ENCODE data around the gene FAM131A. TPM values are rescaled to one million over a fixed set of nuclear protein-coding genes. Genes with fewer than 3 reads are reported as not detected.

FAM131A gene
- total RNA-seq, 4 donors from 2014 or later, result 19.2 to 35.1 (median 22.5) TPM

DNA sequence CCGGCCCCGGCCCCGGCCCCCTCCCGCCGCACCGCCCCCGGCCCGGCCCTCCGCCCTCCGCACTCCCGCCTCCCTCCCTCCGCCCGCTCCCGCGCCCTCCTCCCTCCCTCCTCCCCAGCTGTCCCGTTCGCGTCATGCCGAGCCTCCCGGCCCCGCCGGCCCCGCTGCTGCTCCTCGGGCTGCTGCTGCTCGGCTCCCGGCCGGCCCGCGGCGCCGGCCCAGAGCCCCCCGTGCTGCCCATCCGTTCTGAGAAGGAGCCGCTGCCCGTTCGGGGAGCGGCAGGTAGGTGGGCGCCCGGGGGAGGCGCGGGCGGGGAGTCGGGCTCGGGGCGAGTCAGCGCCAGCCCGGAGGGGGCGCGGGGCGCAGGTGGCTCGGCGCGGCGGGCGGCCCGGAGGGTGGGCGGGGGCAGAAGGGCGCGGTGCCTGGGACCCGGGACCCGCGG is 42.8 kb downstream of the FAM131A start:
- DNase-seq, result peak; percentile 41 to 43
- peaks cover 7 to 25% of the 10 kb centered on the region in 2 donors for H3K4me1 ChIP-seq
- TF ChIP-seq CTCF (IDR thresholded peaks at IDR 0.05), result no peak
- no peak for TF ChIP-seq POLR2A (IDR thresholded peaks at IDR 0.05)
- WGBS, 2 donors, result 6% methylated on average over 7 of the region's 62 CpGs; no CpG with 5 or more reads in 1 of the 2 donors
- no peaks in the 10 kb centered on the region for H3K9me3 ChIP-seq
- H3K27me3 ChIP-seq, result peaks cover 6% of the 10 kb centered on the region
- intact Hi-C loops (cut with DNase I), result no loop called here
- no peak overlapping the region for H3K27ac ChIP-seq
- peak overlapping the region in 2 of 3 donors; percentile 25 to 43 for H3K4me3 ChIP-seq (replicated peaks in 1 of 3)
- no peaks in the 10 kb centered on the region for H3K36me3 ChIP-seq

GRCh38 chr3:184380627-184381260 is 43.3 kb downstream of the FAM131A start:
- Histone ChIP-seq H3K27ac (peak overlapping the region in 1 of 3 donors; percentile 36), H3K27me3 (peaks cover 6% of the 10 kb centered on the region), H3K4me1 (peaks cover 7 to 25% of the 10 kb centered on the region in 2 donors), H3K9me3 (no peaks in the 10 kb centered on the region), H3K4me3 (replicated peaks in 1 of 3) (peak overlapping the region in 1 of 3 donors; percentile 43), H3K36me3 (no peaks in the 10 kb centered on the region)
- TF ChIP-seq POLR2A (IDR thresholded peaks at IDR 0.05) (no peak), CTCF (IDR thresholded peaks at IDR 0.05) (no peak)
- intact Hi-C loops (cut with DNase I), result no loop called here
- 2 to 4% methylated on average over 11 to 33 of the region's 42 CpGs for WGBS, 2 donors
- no peak for DNase-seq

GRCh38 chr3:184381261-184382224 is 44.1 kb downstream of the FAM131A start:
- no peak for DNase-seq
- Histone ChIP-seq H3K36me3 (no peaks in the 10 kb centered on the region), H3K9me3 (no peaks in the 10 kb centered on the region), H3K4me3 (replicated peaks in 1 of 3) (peak overlapping the region in 1 of 3 donors; percentile 43), H3K4me1 (peaks cover 7 to 25% of the 10 kb centered on the region in 2 donors), H3K27ac (peak overlapping the region in 1 of 3 donors; percentile 36), H3K27me3 (peaks cover 6% of the 10 kb centered on the region)
- intact Hi-C loops (cut with DNase I), result no loop called here
- 14 to 18% methylated on average over 17 to 20 of the region's 55 CpGs for WGBS, 2 donors
- TF ChIP-seq CTCF (IDR thresholded peaks at IDR 0.05) (no peak), POLR2A (IDR thresholded peaks at IDR 0.05) (no peak)

DNA sequence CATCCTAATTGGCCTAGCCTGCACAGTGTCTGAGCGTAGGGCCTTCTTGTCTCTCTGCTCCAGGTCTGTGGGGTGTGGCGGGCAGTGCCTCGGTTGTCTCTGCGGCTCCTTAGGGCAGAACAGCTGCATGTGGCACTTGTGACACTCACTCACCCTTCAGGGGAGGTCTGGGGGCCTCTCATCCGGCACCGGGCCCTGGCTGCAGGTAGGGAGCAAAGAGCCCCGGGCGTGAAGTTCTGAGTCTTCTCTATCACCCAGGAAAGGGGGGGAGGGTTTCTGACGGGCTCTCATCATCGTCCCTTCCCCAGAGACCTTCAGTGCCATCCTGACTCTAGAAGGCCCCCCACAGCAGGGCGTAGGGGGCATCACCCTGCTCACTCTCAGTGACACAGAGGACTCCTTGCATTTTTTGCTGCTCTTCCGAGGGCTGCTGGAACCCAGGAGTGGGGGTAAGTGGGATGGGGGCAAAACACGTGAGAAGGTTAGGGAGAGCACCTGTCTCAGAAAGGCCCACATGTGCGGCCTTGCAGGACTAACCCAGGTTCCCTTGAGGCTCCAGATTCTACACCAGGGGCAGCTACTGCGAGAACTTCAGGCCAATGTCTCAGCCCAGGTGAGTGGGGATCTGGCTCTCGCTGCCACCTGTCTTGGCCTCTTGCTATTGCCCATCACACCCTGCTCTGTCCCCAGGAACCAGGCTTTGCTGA is 45.1 kb downstream of the FAM131A start:
- 91 to 95% methylated on average over 14 of the region's 16 CpGs for WGBS, 2 donors
- intact Hi-C loops (cut with DNase I), result no loop called here
- no peak for DNase-seq

More for the DNA sequence above, 45.1 kb downstream of the FAM131A start:
- TF ChIP-seq POLR2A (IDR thresholded peaks at IDR 0.05) (no peak), CTCF (IDR thresholded peaks at IDR 0.05) (no peak)
- H3K4me3 ChIP-seq (replicated peaks in 1 of 3), result no peak overlapping the region
- peaks cover 6% of the 10 kb centered on the region for H3K27me3 ChIP-seq
- H3K9me3 ChIP-seq, result no peaks in the 10 kb centered on the region
- H3K4me1 ChIP-seq, result peaks cover 7 to 23% of the 10 kb centered on the region in 2 donors
- no peaks in the 10 kb centered on the region for H3K36me3 ChIP-seq
- H3K27ac ChIP-seq, result no peak overlapping the region

Measured in thyroid gland (tissue), 4 donors.